Kidney glomerular epithelial cell (primary cell): ENCODE data around the gene GMPPA.

Experiments
- DNase-seq: peaks from one replicate; lab custom pipeline; 2025; lab: John Stamatoyannopoulos, UW

The GMPPA gene

GRCh38 chr2:219540784-219541504 lies 42.3 kb downstream of the GMPPA start:
- DNase-seq: no peak

- peak; percentile 66 for DNase-seq
Observed at GRCh38 chr2:219541611-219542180, 43.0 kb downstream of the GMPPA start.

- peak; percentile 27 for DNase-seq
Observed at GRCh38 chr2:219542931-219543595, 44.4 kb downstream of the GMPPA start.

GRCh38 chr2:219543596-219544358 lies 45.1 kb downstream of the GMPPA start, which contains the start of the genes CHPF and TMEM198:
Gene CHPF, minus strand, starts transcription at chr2:219543809. Its CDS starts 271 bp downstream, at chr2:219543538.
Gene TMEM198, plus strand, starts transcription at chr2:219544028. Its CDS starts 700 bp downstream, at chr2:219544728.
- DNase-seq: peak; percentile 86

- DNase-seq: no peak
Observed at GRCh38 chr2:219544567-219544966, 45.9 kb downstream of the GMPPA start.

GRCh38 chr2:219545295-219545942 lies 46.7 kb downstream of the GMPPA start:
- no peak for DNase-seq

- DNase-seq: no peak
Observed at GRCh38 chr2:219545943-219546352, 47.3 kb downstream of the GMPPA start.

- DNase-seq: no peak
Observed at GRCh38 chr2:219547621-219548020, 48.9 kb downstream of the GMPPA start.

- no peak for DNase-seq
Observed at GRCh38 chr2:219548990-219549389, 50.3 kb downstream of the GMPPA start.

GRCh38 chr2:219549619-219550018 lies 50.9 kb downstream of the GMPPA start:
- no peak for DNase-seq

- peak; percentile 22 for DNase-seq
Observed at GRCh38 chr2:219551441-219552381, 53.0 kb downstream of the GMPPA start.

- DNase-seq: peak; percentile 44
Observed at GRCh38 chr2:219552382-219553167, 53.9 kb downstream of the GMPPA start.

- no peak for DNase-seq
Observed at GRCh38 chr2:219553168-219553417, 54.4 kb downstream of the GMPPA start.

- no peak for DNase-seq
Observed at GRCh38 chr2:219553463-219553963, 54.8 kb downstream of the GMPPA start.

GRCh38 chr2:219554350-219554749 lies 55.7 kb downstream of the GMPPA start:
- no peak for DNase-seq

- DNase-seq: no peak
Observed at GRCh38 chr2:219555956-219556355, 57.3 kb downstream of the GMPPA start.

- DNase-seq: no peak
Observed at GRCh38 chr2:219556413-219556812, 57.7 kb downstream of the GMPPA start.
